Stimulated activated CD4-positive, alpha-beta T cell treated with anti-CD3 and anti-CD28 coated beads, Interleukin-15, amount 100 ng/mL, for 48 hours (primary cell): ENCODE data around the gene ACO1.

Experiments used
- DNase-seq, 2 donors: peaks; one replicate each; pipeline ENCODE4 v3.0.0-alpha.2; 2020; ENCODE audit warnings: low read depth in 2 of 2

Gene ACO1

DNA sequence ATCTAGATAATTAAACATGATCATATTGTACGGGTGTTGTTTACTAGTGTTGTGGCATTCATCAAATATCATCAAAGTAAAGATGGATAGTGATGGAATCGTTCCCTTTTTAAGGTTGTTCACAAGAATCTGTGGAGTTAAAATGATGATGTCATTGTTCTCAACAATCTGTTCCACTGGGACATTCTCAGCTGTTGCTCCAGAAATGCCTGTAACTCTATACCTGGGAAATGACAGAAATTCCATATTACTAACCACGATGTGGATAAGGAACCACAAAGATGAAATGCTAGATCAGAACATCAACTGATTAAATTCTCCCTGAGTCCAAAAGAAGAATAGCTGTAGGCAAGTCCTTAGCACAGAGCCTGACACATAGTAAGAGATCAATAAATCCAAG lies 103.5 kb downstream of the ACO1 start:
- no peak for DNase-seq

DNA sequence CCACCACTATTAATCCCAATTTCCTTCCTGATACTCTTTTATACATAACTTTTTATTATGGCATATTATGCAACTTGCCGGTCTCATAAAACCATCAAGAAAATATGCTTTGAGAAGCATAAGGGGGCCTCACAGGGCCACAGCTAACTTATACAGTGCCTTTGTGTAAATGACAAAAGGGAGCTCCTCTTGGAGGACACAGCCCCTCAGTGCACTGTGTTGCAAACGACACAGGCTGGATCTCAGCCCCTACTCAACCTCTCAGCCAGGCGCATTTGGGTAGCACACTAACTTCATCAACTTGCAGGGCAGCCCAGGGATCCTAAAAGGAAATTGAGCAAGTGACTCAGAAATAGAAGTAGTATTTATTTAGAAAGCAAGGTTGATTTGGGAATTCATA lies 106.2 kb downstream of the ACO1 start:
- no peak for DNase-seq

DNA sequence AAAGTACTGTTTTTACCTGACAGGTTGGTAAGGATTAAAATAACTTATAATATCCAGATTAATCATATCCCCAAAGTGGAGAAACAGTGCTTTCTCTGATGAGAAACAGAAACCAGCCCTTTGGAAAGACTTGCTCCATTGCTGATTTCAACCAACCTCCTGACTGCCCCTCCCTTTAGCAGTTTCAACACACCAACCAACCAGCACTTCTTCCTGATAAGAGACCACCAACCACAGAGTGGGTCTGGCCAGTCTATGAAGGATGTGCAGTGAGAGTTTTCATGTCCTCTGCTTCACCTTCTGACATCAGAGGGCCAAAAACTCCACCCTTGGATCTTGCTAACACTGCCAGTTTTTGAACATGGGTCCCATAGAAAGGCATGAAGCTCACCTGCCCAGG lies 113.5 kb downstream of the ACO1 start:
- no peak for DNase-seq

DNA sequence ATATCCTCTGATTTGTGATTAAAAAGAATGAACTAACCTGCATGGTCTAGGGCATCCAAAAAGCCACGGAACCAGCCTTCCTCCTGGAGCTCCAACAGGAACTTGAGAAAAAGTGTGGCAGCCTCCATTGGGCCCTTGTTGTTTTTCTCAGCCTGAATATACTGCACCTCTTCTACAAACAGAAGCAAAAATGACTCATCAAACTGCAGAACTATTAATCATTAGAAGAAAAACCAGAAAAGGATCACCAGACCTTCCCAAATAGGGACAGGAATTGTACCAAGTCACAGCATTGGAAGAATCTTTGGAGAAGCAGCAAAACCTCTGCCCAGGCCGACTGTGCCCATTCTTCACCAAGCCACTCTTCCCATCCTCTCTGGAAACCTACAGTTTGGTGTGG lies 116.3 kb downstream of the ACO1 start:
- no peak for DNase-seq

DNA sequence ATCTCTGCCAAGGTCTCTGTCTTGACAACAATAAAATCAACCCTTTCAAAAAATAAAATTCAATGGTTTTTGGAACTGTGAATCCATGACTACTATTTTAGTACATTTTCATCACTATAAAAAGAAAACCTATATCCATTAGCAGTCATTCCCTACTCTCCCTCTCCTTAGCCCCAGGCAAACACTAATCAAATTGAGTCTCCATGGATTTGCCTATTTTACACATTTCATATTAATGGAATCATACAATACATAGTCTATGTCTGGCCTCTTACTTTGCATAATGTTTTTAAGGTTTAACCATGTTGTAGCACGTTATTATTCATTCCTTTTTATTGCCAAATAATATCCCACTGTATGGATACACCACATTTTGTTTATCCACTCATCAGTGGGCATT lies 117.4 kb downstream of the ACO1 start:
- DNase-seq: no peak

DNA sequence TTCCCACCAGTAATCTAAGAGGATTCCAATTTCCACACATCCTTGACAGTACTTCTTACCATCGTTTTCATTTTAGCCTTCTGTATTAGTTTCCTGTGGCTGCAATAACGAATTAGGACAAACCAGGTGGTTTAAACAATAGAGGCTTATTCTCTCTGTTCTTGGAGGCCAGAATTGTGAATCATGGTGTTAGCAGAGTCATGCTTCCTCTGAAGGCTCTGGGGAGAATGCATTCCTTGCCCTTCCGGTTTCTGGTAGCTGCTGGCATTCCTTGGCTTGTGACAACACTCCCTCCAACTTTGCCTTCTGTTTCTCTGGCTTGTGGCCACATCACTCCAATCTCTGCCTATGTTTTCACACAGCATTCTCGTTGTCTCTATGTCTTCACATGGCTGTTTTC lies 118.0 kb downstream of the ACO1 start:
- no peak for DNase-seq

DNA sequence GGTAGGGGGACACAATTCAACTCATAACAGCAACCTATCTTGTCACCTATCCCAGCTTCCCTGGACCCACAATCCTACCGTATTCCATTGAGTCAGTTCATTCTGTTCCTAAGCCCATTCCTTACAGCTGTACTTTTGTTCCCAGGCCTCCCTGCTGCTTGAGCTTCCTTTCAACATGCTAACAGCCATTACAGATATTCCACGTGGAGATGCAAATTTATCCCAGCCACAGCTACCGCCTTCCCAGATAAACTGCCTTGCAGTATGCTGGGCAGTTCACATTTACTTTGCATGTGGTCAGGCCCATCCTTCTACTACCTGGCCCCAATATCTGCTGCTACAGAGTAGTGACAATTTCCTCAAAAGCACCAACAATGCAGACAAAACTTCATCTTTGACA lies 118.6 kb downstream of the ACO1 start:
- no peak for DNase-seq
